ENCODE measurements around the gene GSS. TPM values are rescaled to one million over a fixed set of nuclear protein-coding genes. Genes with fewer than 3 reads are reported as not detected.

Gene GSS
- total RNA-seq, 1 experiment from 2014 or later: 83.6 TPM

DNA sequence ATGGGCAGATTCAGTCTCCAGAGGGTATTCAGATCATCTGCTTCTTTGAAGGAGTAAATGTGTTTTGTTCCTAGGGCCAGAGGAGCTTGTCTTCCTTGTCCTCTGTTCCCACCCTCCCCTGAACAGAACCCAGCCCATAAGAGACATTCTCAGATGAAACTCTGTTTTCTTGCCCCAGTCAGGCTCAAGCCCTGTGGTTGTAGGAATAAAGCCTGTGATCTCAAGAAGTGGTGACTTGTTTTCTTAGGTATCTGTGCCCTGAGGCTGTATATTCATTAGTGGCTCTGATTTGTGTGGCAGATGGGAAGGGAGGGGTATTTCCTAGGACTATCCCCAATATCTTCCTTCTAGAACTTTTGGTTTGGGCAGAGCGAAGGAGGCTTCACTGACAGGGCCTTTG lies 27.9 kb downstream of the GSS start:
- BruUV-seq (replicated peaks): no TSS peak
- no peak overlapping the region for H3K4me3 ChIP-seq (replicated peaks in 1 of 2; ENCODE audit: low read depth in 1 of 2, low read length in 2 of 2)
- ATAC-seq (no peak), DNase-seq (ENCODE audit: low read depth, low spot score) (no peak)
- no peaks in the 10 kb centered on the region for H3K9me2 ChIP-seq (ENCODE audit: insufficient read depth)
- no peaks in the 10 kb centered on the region for H3K79me2 ChIP-seq (ENCODE audit: insufficient read depth, low read length)
- ChIA-PET POLR2A (no interaction called here), CTCF (no interaction called here), RAD21 (ENCODE audit: low non-redundant PET in 1 of 2, low total read pairs in 2 of 2, uncharacterized antibody in 2 of 2, unreplicated experiment in 2 of 2) (interaction anchor here in 1 of 2 experiments (0.6 kb wide), 1 partner anchor 53 kb away, joined by 4 read pairs; no protein-coding TSS in a partner anchor)
- H3K27ac ChIP-seq (ENCODE audit: low read depth, low read length): no peak overlapping the region
- no peak overlapping the region for H2AFZ ChIP-seq (ENCODE audit: low read depth, low read length, poor library complexity, severe bottlenecking)
- intact Hi-C loops (cut with micrococcal nuclease): no loop called here
- no peak overlapping the region for H3K9ac ChIP-seq (ENCODE audit: low read length)
- H3K4me2 ChIP-seq (ENCODE audit: low read length): no peak overlapping the region
- peaks cover 16 to 52% of the 10 kb centered on the region in 2 experiments for H3K36me3 ChIP-seq (ENCODE audit: control insufficient read depth in 1 of 2, insufficient read depth in 2 of 2, low read length in 2 of 2)
- no peaks in the 10 kb centered on the region for H3K27me3 ChIP-seq (ENCODE audit: insufficient read depth, low read length)
- H4K20me1 ChIP-seq (ENCODE audit: insufficient read depth): no peaks in the 10 kb centered on the region
- peaks cover 0 to 6% of the 10 kb centered on the region in 2 experiments; a peak in 2 of 4 replicates for H3K9me3 ChIP-seq (ENCODE audit: control insufficient read depth in 1 of 2, insufficient read depth in 1 of 2, low read depth in 1 of 2, low read length in 2 of 2)
- H3K4me1 ChIP-seq (ENCODE audit: control insufficient read depth in 1 of 2, insufficient read depth in 2 of 2, low read length in 2 of 2): peaks cover 2% of the 10 kb centered on the region in 2 experiments; a peak in 3 of 4 replicates
- TF ChIP-seq, protein P1, sequence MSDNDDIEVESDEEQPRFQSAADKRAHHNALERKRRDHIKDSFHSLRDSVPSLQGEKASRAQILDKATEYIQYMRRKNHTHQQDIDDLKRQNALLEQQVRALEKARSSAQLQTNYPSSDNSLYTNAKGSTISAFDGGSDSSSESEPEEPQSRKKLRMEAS (IDR thresholded peaks at IDR 0.05): no peak
- TF ChIP-seq RAD21 (IDR thresholded peaks at IDR 0.05; ENCODE audit: low read depth) (no peak), SRF (IDR thresholded peaks at IDR 0.05; ENCODE audit: low read depth) (no peak), CEBPB (IDR thresholded peaks at IDR 0.05; ENCODE audit: low read depth) (no peak), JUND (IDR thresholded peaks at IDR 0.05) (no peak)

DNA sequence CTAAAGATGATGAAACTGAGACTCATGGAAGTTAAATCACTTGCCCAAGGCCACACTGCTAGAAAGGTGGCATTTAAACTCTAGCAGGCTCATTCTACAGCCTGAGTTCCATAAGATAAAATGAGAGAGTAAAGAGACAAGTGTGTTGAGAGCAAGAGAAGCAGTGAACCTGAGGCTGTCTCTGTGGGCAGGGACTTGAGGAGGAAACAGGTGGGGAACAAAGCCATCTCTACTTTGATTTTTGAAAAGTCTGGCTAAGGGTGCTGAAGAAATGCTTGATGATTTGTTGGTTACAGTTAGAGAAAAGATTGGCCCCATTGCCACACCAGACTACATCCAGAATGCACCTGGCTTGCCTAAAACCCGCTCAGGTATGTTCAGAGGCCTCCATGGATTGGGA lies 29.0 kb downstream of the GSS start:
- no peak for TF ChIP-seq CEBPB (IDR thresholded peaks at IDR 0.05; ENCODE audit: low read depth)
- TF ChIP-seq JUND (IDR thresholded peaks at IDR 0.05): no peak
- TF ChIP-seq, protein P2, sequence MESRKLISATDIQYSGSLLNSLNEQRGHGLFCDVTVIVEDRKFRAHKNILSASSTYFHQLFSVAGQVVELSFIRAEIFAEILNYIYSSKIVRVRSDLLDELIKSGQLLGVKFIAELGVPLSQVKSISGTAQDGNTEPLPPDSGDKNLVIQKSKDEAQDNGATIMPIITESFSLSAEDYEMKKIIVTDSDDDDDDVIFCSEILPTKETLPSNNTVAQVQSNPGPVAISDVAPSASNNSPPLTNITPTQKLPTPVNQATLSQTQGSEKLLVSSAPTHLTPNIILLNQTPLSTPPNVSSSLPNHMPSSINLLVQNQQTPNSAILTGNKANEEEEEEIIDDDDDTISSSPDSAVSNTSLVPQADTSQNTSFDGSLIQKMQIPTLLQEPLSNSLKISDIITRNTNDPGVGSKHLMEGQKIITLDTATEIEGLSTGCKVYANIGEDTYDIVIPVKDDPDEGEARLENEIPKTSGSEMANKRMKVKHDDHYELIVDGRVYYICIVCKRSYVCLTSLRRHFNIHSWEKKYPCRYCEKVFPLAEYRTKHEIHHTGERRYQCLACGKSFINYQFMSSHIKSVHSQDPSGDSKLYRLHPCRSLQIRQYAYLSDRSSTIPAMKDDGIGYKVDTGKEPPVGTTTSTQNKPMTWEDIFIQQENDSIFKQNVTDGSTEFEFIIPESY (IDR thresholded peaks at IDR 0.05; ENCODE audit: extremely low read depth, insufficient replicate concordance, low read length): no peak
- TF ChIP-seq POLR2AphosphoS5 (IDR thresholded peaks at IDR 0.05; ENCODE audit: low read depth, low read length): no peak
- no peak for TF ChIP-seq CBX3 (IDR thresholded peaks at IDR 0.05; ENCODE audit: low read depth)
- no peak for TF ChIP-seq EGR1 (IDR thresholded peaks at IDR 0.05; ENCODE audit: low read depth)
- TF ChIP-seq, protein P3, sequence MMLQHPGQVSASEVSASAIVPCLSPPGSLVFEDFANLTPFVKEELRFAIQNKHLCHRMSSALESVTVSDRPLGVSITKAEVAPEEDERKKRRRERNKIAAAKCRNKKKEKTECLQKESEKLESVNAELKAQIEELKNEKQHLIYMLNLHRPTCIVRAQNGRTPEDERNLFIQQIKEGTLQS (IDR thresholded peaks at IDR 0.05): no peak
- TF ChIP-seq, protein P4, sequence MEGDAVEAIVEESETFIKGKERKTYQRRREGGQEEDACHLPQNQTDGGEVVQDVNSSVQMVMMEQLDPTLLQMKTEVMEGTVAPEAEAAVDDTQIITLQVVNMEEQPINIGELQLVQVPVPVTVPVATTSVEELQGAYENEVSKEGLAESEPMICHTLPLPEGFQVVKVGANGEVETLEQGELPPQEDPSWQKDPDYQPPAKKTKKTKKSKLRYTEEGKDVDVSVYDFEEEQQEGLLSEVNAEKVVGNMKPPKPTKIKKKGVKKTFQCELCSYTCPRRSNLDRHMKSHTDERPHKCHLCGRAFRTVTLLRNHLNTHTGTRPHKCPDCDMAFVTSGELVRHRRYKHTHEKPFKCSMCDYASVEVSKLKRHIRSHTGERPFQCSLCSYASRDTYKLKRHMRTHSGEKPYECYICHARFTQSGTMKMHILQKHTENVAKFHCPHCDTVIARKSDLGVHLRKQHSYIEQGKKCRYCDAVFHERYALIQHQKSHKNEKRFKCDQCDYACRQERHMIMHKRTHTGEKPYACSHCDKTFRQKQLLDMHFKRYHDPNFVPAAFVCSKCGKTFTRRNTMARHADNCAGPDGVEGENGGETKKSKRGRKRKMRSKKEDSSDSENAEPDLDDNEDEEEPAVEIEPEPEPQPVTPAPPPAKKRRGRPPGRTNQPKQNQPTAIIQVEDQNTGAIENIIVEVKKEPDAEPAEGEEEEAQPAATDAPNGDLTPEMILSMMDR (IDR thresholded peaks at IDR 0.05 in 2 of 3, conservative IDR thresholded peaks at IDR 0.05 in 1 of 3; ENCODE audit: borderline replicate concordance in 1 of 3, insufficient read depth in 1 of 3, low read depth in 2 of 3, low read length in 2 of 3): no peak
- TF ChIP-seq POLR2A (IDR thresholded peaks at IDR 0.05; ENCODE audit: borderline replicate concordance, extremely low read depth, insufficient read depth, insufficient read length): no peak
- TF ChIP-seq YY1 (IDR thresholded peaks at IDR 0.05; ENCODE audit: extremely low read depth, insufficient replicate concordance, low read depth, low read length): no peak
- no peaks in the 10 kb centered on the region for H3K79me2 ChIP-seq (ENCODE audit: insufficient read depth, low read length)
- H2AFZ ChIP-seq (ENCODE audit: low read depth, low read length, poor library complexity, severe bottlenecking): no peak overlapping the region
- H3K9me2 ChIP-seq (ENCODE audit: insufficient read depth): no peaks in the 10 kb centered on the region
- ChIA-PET POLR2A (no interaction called here), CTCF (no interaction called here), RAD21 (ENCODE audit: low non-redundant PET in 1 of 2, low total read pairs in 2 of 2, uncharacterized antibody in 2 of 2, unreplicated experiment in 2 of 2) (no interaction called here)
- H3K4me1 ChIP-seq (ENCODE audit: control insufficient read depth in 1 of 2, insufficient read depth in 2 of 2, low read length in 2 of 2): peaks cover 5 to 10% of the 10 kb centered on the region in 2 experiments
- no peaks in the 10 kb centered on the region for H3K27me3 ChIP-seq (ENCODE audit: insufficient read depth, low read length)
- H3K27ac ChIP-seq (ENCODE audit: low read depth, low read length): no peak overlapping the region
- H4K20me1 ChIP-seq (ENCODE audit: insufficient read depth): no peaks in the 10 kb centered on the region
- no peak overlapping the region for H3K9ac ChIP-seq (ENCODE audit: low read length)
- no TSS peak for BruUV-seq (replicated peaks)
- peaks cover 0 to 6% of the 10 kb centered on the region in 2 experiments; a peak in 2 of 4 replicates for H3K9me3 ChIP-seq (ENCODE audit: control insufficient read depth in 1 of 2, insufficient read depth in 1 of 2, low read depth in 1 of 2, low read length in 2 of 2)
- H3K36me3 ChIP-seq (ENCODE audit: control insufficient read depth in 1 of 2, insufficient read depth in 2 of 2, low read length in 2 of 2): peaks cover 14 to 59% of the 10 kb centered on the region in 2 experiments
- ATAC-seq (no peak), DNase-seq (ENCODE audit: low read depth, low spot score) (no peak)
- H3K4me3 ChIP-seq (replicated peaks in 1 of 2; ENCODE audit: low read depth in 1 of 2, low read length in 2 of 2): no peak overlapping the region
- no peak overlapping the region for H3K4me2 ChIP-seq (ENCODE audit: low read length)
- intact Hi-C loops (cut with micrococcal nuclease): no loop called here

Measured in HCT116 (cell line).